Activated T-helper 2 cell treated with anti-CD3 and anti-CD28 coated beads, Interferon-gamma antibody, Interleukin-2, Interleukin-4, amounts not matched to agents 10 μg/mL and 5 μg/mL and 100 μg/mL, durations not matched to agents 14 hours and 24 hours and 36 hours (primary cell): ENCODE data around the gene ARHGEF19. TPM values are rescaled to one million over a fixed set of nuclear protein-coding genes. Genes with fewer than 3 reads are reported as not detected.
A peak's percentile ranks its signal among the peaks of the same experiment; 100 is the strongest.
"Not testable (repeated sequence)": the region's sequence is repeated elsewhere in the genome, so short reads cannot be mapped to it uniquely, and the experiment has no call there.

Experiments
- DNase-seq: peaks from one replicate; pipeline ENCODE4 v3.0.0; 2021; ENCODE audit warnings: low spot score
- H3K27ac Mint-ChIP-seq: one replicate; pipeline ENCODE4 v1.8.0; 2021; ENCODE audit warnings: mixed read lengths
- H3K27me3 Mint-ChIP-seq: one replicate; pipeline ENCODE4 v1.8.0; 2021; ENCODE audit warnings: low read depth, mixed read lengths
- H3K36me3 Mint-ChIP-seq: one replicate; pipeline ENCODE4 v1.8.0; 2021; ENCODE audit warnings: low read depth, mixed read lengths
- H3K4me1 Mint-ChIP-seq: one replicate; pipeline ENCODE4 v1.8.0; 2021; ENCODE audit warnings: low read depth, mixed read lengths
- H3K4me3 Mint-ChIP-seq: one replicate; pipeline ENCODE4 v1.8.0; 2021; ENCODE audit warnings: low read depth, mild to moderate bottlenecking, moderate library complexity, mixed read lengths
- H3K9me3 Mint-ChIP-seq: one replicate; pipeline ENCODE4 v1.8.0; 2021; ENCODE audit warnings: mixed read lengths
- intact Hi-C: fragments of 100-400 bp; cut with micrococcal nuclease; formaldehyde crosslinking; loops from one replicate; pipeline ENCODE4 v1.15.1; 2023
- total RNA-seq: library from RNA; stranded (reverse); gene quantifications from 2 replicates; pipeline ENCODE4 v1.2.3, GENCODE V29; 2022

ARHGEF19 gene
- total RNA-seq, 1 donor from 2014 or later = 7.5 TPM

- Mint-ChIP-seq H3K27me3 (peaks cover 3% of the 10 kb centered on the region), H3K9me3 (no peaks in the 10 kb centered on the region), H3K27ac (no peak overlapping the region), H3K4me3 (no peak overlapping the region), H3K36me3 (no peaks in the 10 kb centered on the region), H3K4me1 (no peaks in the 10 kb centered on the region)
- intact Hi-C loops = no loop called here
- DNase-seq = no peak
Observed at GRCh38 chr1:16175610-16176553, 36.6 kb downstream of the ARHGEF19 start.

GRCh38 chr1:16174886-16175598, 37.4 kb downstream of the ARHGEF19 start:
- DNase-seq = no peak
- intact Hi-C loops = no loop called here
- Mint-ChIP-seq H3K4me1 (no peaks in the 10 kb centered on the region), H3K9me3 (no peaks in the 10 kb centered on the region), H3K27me3 (peaks cover 3% of the 10 kb centered on the region), H3K27ac (no peak overlapping the region), H3K4me3 (no peak overlapping the region), H3K36me3 (no peaks in the 10 kb centered on the region)

DNA sequence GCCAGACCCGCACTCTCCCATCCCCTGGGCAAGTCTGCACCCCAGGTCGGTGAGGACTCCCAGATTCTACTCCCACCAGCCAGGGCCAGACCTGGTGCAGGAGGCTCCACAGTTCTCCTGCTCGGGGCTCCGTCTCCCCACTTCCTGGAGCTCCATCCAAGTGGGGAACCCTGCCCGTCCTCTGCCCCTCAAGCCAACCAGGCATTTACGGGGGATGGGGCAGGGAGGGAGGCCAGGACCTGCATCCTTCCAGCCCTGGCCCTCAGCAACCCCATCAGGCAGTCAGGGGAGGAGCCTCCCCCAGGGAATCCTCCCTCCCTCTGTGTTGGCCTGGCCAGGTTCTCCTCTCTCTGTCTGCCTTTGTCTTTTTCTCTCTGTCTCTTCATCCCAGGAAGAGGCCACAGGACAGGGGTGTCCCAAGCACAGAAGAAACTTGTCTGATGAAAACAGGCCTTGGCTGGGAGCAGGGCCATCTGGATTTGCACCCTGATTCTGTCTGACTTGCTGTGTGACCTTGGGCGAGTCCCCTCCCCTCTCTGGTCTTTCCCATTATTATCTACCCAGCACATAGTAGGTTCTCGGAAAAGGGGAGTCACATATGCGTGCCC, 38.1 kb downstream of the ARHGEF19 start:
- Mint-ChIP-seq H3K27me3 (peaks cover 7% of the 10 kb centered on the region), H3K4me3 (no peak overlapping the region), H3K4me1 (peaks cover under 1% of the 10 kb centered on the region), H3K27ac (no peak overlapping the region), H3K9me3 (no peaks in the 10 kb centered on the region), H3K36me3 (no peaks in the 10 kb centered on the region)
- intact Hi-C loops = no loop called here
- no peak for DNase-seq

DNA sequence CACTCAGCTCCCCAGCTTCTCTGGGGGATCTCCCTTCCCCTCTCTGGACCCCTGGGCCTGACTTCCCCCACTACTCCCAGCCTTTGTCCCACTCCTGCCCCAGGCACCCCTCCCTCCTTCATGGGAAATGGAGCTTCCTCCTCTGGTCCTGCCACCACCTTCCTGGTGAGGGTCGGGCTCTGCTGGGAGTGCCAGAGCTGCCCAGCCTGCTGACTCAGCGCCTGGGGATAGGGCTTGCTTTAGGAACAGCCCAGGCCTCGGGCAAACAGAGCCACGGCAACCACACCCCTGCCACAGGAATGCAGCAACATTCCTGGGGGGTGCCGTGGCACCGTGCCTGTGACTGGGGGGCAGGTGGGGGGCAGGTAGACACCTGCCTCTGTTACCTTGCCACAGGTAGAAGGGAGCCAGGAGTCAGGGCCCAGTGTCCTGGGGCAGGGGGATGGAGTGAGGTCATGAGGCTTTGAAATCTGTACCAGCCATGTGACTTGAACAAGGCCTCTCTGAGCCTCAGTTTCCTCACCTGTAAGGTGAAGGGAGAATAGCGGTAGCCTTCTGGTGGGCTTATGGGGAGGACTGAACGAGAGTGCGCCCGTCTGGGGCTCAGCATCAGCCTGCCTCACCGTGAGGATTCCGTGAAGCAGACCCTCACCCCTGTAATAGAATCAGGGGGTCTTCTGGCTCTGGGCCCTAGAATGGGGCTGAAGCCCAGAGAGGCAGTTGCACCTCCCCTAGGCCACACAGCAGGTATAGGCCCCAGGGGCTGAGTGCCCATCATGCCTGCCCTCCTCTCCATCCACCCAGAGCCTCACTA, 38.8 kb downstream of the ARHGEF19 start:
- no peak for DNase-seq
- Mint-ChIP-seq H3K36me3 (no peaks in the 10 kb centered on the region), H3K27ac (no peak overlapping the region), H3K4me1 (peaks cover 6% of the 10 kb centered on the region), H3K4me3 (no peak overlapping the region), H3K9me3 (no peaks in the 10 kb centered on the region), H3K27me3 (peaks cover 13% of the 10 kb centered on the region)
- intact Hi-C loops = no loop called here

- DNase-seq = no peak
- Mint-ChIP-seq H3K27me3 (peaks cover 16% of the 10 kb centered on the region), H3K4me1 (peaks cover 8% of the 10 kb centered on the region), H3K36me3 (no peaks in the 10 kb centered on the region), H3K27ac (no peak overlapping the region), H3K9me3 (no peaks in the 10 kb centered on the region), H3K4me3 (no peak overlapping the region)
- intact Hi-C loops = no loop called here
Observed at GRCh38 chr1:16172964-16173446, 39.4 kb downstream of the ARHGEF19 start.

GRCh38 chr1:16172218-16172830, 40.1 kb downstream of the ARHGEF19 start:
- intact Hi-C loops = no loop called here
- Mint-ChIP-seq H3K4me1 (peaks cover 8% of the 10 kb centered on the region), H3K4me3 (no peak overlapping the region), H3K27ac (no peak overlapping the region), H3K36me3 (no peaks in the 10 kb centered on the region), H3K9me3 (no peaks in the 10 kb centered on the region), H3K27me3 (peaks cover 16% of the 10 kb centered on the region)
- no peak for DNase-seq

DNA sequence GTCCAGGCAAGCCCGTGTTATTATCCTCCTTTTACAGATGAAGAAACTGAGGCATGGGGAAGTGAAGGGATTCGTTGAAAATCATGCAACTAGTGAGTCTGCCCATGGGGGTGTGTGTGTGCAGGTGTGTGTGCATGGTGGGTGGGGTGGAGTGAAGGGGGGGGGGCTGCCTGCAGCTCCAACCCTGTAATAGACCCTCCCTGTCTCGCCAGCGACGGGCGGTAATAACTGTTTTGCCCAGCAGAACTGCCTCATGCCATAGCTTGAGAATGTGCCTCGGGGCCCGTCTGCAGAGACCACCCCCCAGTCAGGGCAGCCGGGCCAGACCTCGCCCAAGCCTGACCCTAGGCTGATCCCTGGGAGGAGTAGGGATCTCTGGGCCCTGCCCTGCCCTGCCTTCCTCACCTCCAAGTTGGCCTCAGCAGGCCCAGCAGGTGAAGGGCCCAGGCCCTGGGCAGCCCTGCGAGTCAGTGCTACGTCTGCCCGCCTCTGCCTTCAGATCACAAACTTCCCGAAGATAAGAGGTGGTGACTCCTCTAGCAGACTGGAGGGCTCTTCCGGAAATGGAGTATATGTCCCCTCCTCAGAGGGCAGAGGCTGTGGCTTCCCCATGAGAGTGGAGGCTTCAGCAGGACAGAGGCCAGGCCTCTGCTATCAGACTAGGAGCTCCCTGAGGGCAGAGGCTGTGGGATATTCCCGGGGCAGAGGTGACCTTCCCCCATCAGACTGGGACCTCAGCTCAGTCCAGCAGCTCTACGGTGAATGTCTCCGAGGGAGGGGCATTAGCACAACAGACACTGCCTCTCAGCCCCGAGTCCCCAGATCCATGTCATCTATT, 40.9 kb downstream of the ARHGEF19 start:
- intact Hi-C loops = no loop called here
- H3K4me1 Mint-ChIP-seq = peaks cover 8% of the 10 kb centered on the region

DNA sequence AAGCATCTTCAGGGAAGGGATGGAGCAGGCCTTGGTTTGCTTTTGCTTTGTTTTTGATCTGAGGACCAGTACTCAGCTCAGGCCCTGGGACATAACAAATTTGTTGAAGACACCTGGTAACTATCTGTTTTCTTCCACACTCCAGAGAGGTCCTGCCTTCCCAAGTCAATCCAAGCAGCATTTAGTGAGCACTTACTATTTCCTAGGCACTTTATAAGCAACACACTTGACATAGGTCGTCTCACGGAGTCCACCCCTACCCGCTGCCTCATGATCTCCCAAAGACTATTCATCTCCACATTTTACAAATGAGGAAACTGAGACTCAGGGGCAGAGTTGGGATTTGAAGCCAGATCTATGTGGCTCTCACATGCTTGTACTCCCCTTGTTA, 42.2 kb downstream of the ARHGEF19 start:
- Mint-ChIP-seq H3K4me1 (peaks cover 11% of the 10 kb centered on the region), H3K36me3 (no peaks in the 10 kb centered on the region), H3K27me3 (peaks cover 27% of the 10 kb centered on the region), H3K27ac (no peak overlapping the region), H3K4me3 (no peak overlapping the region), H3K9me3 (no peaks in the 10 kb centered on the region)
- DNase-seq = no peak
- intact Hi-C loops = no loop called here

More for the DNA sequence above, 40.9 kb downstream of the ARHGEF19 start:
- H3K27ac Mint-ChIP-seq = no peak overlapping the region
- no peaks in the 10 kb centered on the region for H3K36me3 Mint-ChIP-seq
- H3K4me3 Mint-ChIP-seq = no peak overlapping the region
- peaks cover 16% of the 10 kb centered on the region for H3K27me3 Mint-ChIP-seq
- H3K9me3 Mint-ChIP-seq = no peaks in the 10 kb centered on the region
- DNase-seq = no peak

DNA sequence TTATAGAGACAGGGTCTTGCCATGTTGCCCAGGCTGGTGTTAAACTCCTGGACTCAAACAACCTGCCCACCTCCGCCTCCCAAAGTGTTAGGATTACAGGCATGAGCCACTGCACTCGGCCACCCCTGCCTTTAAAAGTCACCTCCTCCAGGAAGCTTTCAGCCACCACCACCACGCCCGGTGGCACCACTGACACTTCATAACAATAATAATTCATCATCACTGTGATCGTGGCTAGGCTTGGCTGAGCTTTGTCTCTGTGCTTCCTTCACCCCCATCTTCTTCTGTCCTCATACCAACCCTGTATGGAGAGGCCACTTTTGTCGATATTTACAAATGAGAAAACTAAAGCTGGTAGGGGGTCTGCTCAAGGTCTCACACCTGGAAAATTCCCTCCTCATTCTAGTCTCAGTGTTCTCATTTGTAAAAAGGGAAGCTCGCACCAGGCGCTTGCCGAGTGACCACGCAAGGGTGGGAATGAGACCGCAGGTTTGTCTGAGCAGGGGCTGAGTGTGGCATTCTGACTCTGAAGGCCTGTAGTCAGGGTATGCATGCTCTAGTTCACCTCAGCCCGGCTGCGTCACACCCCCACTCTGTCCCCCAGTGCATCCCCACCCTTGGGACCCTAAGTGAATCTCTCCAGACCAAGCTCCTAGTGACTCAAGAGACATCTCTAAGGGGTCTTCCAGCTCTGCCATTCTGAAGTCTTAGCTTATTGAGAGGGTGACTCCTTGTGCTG, 43.7 kb downstream of the ARHGEF19 start:
- H3K27ac Mint-ChIP-seq = no peak overlapping the region
- no peaks in the 10 kb centered on the region for H3K36me3 Mint-ChIP-seq
- H3K4me1 Mint-ChIP-seq = peaks cover 20% of the 10 kb centered on the region
- DNase-seq = no peak
- H3K9me3 Mint-ChIP-seq = no peaks in the 10 kb centered on the region
- peak overlapping the region; percentile 43 for H3K4me3 Mint-ChIP-seq
- intact Hi-C loops = no loop called here
- H3K27me3 Mint-ChIP-seq = peaks cover 35% of the 10 kb centered on the region

DNA sequence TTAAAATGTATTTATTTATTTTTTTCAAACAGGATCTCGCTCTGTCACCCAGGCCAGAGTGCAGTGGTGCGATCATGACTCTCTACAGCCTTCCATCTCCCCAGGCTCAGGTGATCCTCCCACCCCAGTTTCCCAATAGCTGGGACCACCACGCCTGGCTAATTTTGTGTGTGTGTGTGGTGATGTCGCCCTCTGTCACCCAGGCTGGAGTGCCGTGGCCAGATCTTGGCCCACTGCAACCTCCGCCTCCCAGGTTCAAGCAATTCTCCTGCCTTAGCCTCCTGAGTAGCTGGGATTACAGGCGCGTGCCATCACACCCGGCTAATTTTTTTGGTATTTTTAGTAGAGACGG, 44.3 kb downstream of the ARHGEF19 start:
- intact Hi-C loops, H3K36me3 Mint-ChIP-seq, H3K9me3 Mint-ChIP-seq, DNase-seq, H3K27ac Mint-ChIP-seq: not testable (repeated sequence)
- Mint-ChIP-seq H3K4me1 (peaks cover 20% of the 10 kb centered on the region), H3K27me3 (peaks cover 37% of the 10 kb centered on the region), H3K4me3 (peak overlapping the region; percentile 43)
